ENCODE data around the gene MROH7.

MROH7 gene

GRCh38 chr1:54671985-54672608 is 30.5 kb downstream of the MROH7 start:
- H3K9ac ChIP-seq (ENCODE audit: low read depth in 1 of 2, low read length in 2 of 2), result no peak overlapping the region
- no peaks in the 10 kb centered on the region for H3K27me3 ChIP-seq (ENCODE audit: control insufficient read depth in 1 of 2, insufficient read depth in 2 of 2, low read length in 2 of 2)
- no peak overlapping the region for H3K4me3 ChIP-seq (ENCODE audit: low read depth in 1 of 2, low read length in 2 of 2)
- H3K4me1 ChIP-seq (ENCODE audit: control insufficient read depth in 1 of 2, insufficient read depth in 2 of 2, low read length in 2 of 2), result no peaks in the 10 kb centered on the region
- H3K9me3 ChIP-seq (ENCODE audit: control insufficient read depth in 1 of 2, low read length in 2 of 2), result no peaks in the 10 kb centered on the region
- H3K27ac ChIP-seq (ENCODE audit: low read depth, low read length), result no peak overlapping the region
- no peaks in the 10 kb centered on the region for H3K36me3 ChIP-seq (ENCODE audit: control insufficient read depth in 1 of 2, insufficient read depth in 2 of 2, low read length in 2 of 2)

GRCh38 chr1:54678776-54679643 is 37.4 kb downstream of the MROH7 start:
- Histone ChIP-seq H3K9me3 (ENCODE audit: control insufficient read depth in 1 of 2, low read length in 2 of 2) (no peaks in the 10 kb centered on the region), H3K36me3 (ENCODE audit: control insufficient read depth in 1 of 2, insufficient read depth in 2 of 2, low read length in 2 of 2) (no peaks in the 10 kb centered on the region), H3K27ac (ENCODE audit: low read depth, low read length) (no peak overlapping the region), H3K27me3 (ENCODE audit: control insufficient read depth in 1 of 2, insufficient read depth in 2 of 2, low read length in 2 of 2) (no peaks in the 10 kb centered on the region), H3K4me1 (ENCODE audit: control insufficient read depth in 1 of 2, insufficient read depth in 2 of 2, low read length in 2 of 2) (no peaks in the 10 kb centered on the region), H3K9ac (ENCODE audit: low read depth in 1 of 2, low read length in 2 of 2) (no peak overlapping the region), H3K4me3 (ENCODE audit: low read depth in 1 of 2, low read length in 2 of 2) (no peak overlapping the region)

GRCh38 chr1:54679706-54680105 is 38.1 kb downstream of the MROH7 start:
- H3K4me3 ChIP-seq (ENCODE audit: low read depth in 1 of 2, low read length in 2 of 2), result no peak overlapping the region
- H3K27ac ChIP-seq (ENCODE audit: low read depth, low read length), result no peak overlapping the region
- H3K4me1 ChIP-seq (ENCODE audit: control insufficient read depth in 1 of 2, insufficient read depth in 2 of 2, low read length in 2 of 2), result no peaks in the 10 kb centered on the region
- H3K9me3 ChIP-seq (ENCODE audit: control insufficient read depth in 1 of 2, low read length in 2 of 2), result no peaks in the 10 kb centered on the region
- H3K27me3 ChIP-seq (ENCODE audit: control insufficient read depth in 1 of 2, insufficient read depth in 2 of 2, low read length in 2 of 2), result no peaks in the 10 kb centered on the region
- no peak overlapping the region for H3K9ac ChIP-seq (ENCODE audit: low read depth in 1 of 2, low read length in 2 of 2)
- no peaks in the 10 kb centered on the region for H3K36me3 ChIP-seq (ENCODE audit: control insufficient read depth in 1 of 2, insufficient read depth in 2 of 2, low read length in 2 of 2)

GRCh38 chr1:54680387-54680786 is 38.8 kb downstream of the MROH7 start:
- no peaks in the 10 kb centered on the region for H3K9me3 ChIP-seq (ENCODE audit: control insufficient read depth in 1 of 2, low read length in 2 of 2)
- no peak overlapping the region for H3K4me3 ChIP-seq (ENCODE audit: low read depth in 1 of 2, low read length in 2 of 2)
- no peaks in the 10 kb centered on the region for H3K27me3 ChIP-seq (ENCODE audit: control insufficient read depth in 1 of 2, insufficient read depth in 2 of 2, low read length in 2 of 2)
- no peaks in the 10 kb centered on the region for H3K36me3 ChIP-seq (ENCODE audit: control insufficient read depth in 1 of 2, insufficient read depth in 2 of 2, low read length in 2 of 2)
- no peak overlapping the region for H3K27ac ChIP-seq (ENCODE audit: low read depth, low read length)
- H3K9ac ChIP-seq (ENCODE audit: low read depth in 1 of 2, low read length in 2 of 2), result no peak overlapping the region
- H3K4me1 ChIP-seq (ENCODE audit: control insufficient read depth in 1 of 2, insufficient read depth in 2 of 2, low read length in 2 of 2), result no peaks in the 10 kb centered on the region

- H3K27me3 ChIP-seq (ENCODE audit: control insufficient read depth in 1 of 2, insufficient read depth in 2 of 2, low read length in 2 of 2), result no peaks in the 10 kb centered on the region
- no peaks in the 10 kb centered on the region for H3K9me3 ChIP-seq (ENCODE audit: control insufficient read depth in 1 of 2, low read length in 2 of 2)
- H3K27ac ChIP-seq (ENCODE audit: low read depth, low read length), result no peak overlapping the region
- no peaks in the 10 kb centered on the region for H3K4me1 ChIP-seq (ENCODE audit: control insufficient read depth in 1 of 2, insufficient read depth in 2 of 2, low read length in 2 of 2)
- H3K9ac ChIP-seq (ENCODE audit: low read depth in 1 of 2, low read length in 2 of 2), result no peak overlapping the region
- no peaks in the 10 kb centered on the region for H3K36me3 ChIP-seq (ENCODE audit: control insufficient read depth in 1 of 2, insufficient read depth in 2 of 2, low read length in 2 of 2)
- no peak overlapping the region for H3K4me3 ChIP-seq (ENCODE audit: low read depth in 1 of 2, low read length in 2 of 2)
Measured at GRCh38 chr1:54681358-54681757, 39.8 kb downstream of the MROH7 start.

- no peak overlapping the region for H3K9ac ChIP-seq (ENCODE audit: low read depth in 1 of 2, low read length in 2 of 2)
- no peaks in the 10 kb centered on the region for H3K9me3 ChIP-seq (ENCODE audit: control insufficient read depth in 1 of 2, low read length in 2 of 2)
- no peak overlapping the region for H3K4me3 ChIP-seq (ENCODE audit: low read depth in 1 of 2, low read length in 2 of 2)
- H3K4me1 ChIP-seq (ENCODE audit: control insufficient read depth in 1 of 2, insufficient read depth in 2 of 2, low read length in 2 of 2), result no peaks in the 10 kb centered on the region
- no peaks in the 10 kb centered on the region for H3K27me3 ChIP-seq (ENCODE audit: control insufficient read depth in 1 of 2, insufficient read depth in 2 of 2, low read length in 2 of 2)
- no peaks in the 10 kb centered on the region for H3K36me3 ChIP-seq (ENCODE audit: control insufficient read depth in 1 of 2, insufficient read depth in 2 of 2, low read length in 2 of 2)
- H3K27ac ChIP-seq (ENCODE audit: low read depth, low read length), result no peak overlapping the region
Measured at GRCh38 chr1:54683453-54683852, 41.9 kb downstream of the MROH7 start.

- H3K9ac ChIP-seq (ENCODE audit: low read depth in 1 of 2, low read length in 2 of 2), result no peak overlapping the region
- H3K4me3 ChIP-seq (ENCODE audit: low read depth in 1 of 2, low read length in 2 of 2), result no peak overlapping the region
- no peaks in the 10 kb centered on the region for H3K27me3 ChIP-seq (ENCODE audit: control insufficient read depth in 1 of 2, insufficient read depth in 2 of 2, low read length in 2 of 2)
- no peak overlapping the region for H3K27ac ChIP-seq (ENCODE audit: low read depth, low read length)
- H3K36me3 ChIP-seq (ENCODE audit: control insufficient read depth in 1 of 2, insufficient read depth in 2 of 2, low read length in 2 of 2), result no peaks in the 10 kb centered on the region
- no peaks in the 10 kb centered on the region for H3K9me3 ChIP-seq (ENCODE audit: control insufficient read depth in 1 of 2, low read length in 2 of 2)
- H3K4me1 ChIP-seq (ENCODE audit: control insufficient read depth in 1 of 2, insufficient read depth in 2 of 2, low read length in 2 of 2), result no peaks in the 10 kb centered on the region
Measured at GRCh38 chr1:54685335-54685905, 43.8 kb downstream of the MROH7 start.

GRCh38 chr1:54686155-54686554 is 44.6 kb downstream of the MROH7 start:
- H3K27ac ChIP-seq (ENCODE audit: low read depth, low read length), result no peak overlapping the region
- H3K36me3 ChIP-seq (ENCODE audit: control insufficient read depth in 1 of 2, insufficient read depth in 2 of 2, low read length in 2 of 2), result no peaks in the 10 kb centered on the region
- no peaks in the 10 kb centered on the region for H3K4me1 ChIP-seq (ENCODE audit: control insufficient read depth in 1 of 2, insufficient read depth in 2 of 2, low read length in 2 of 2)

GRCh38 chr1:54694771-54695170 is 53.2 kb downstream of the MROH7 start:
- H3K36me3 ChIP-seq (ENCODE audit: control insufficient read depth in 1 of 2, insufficient read depth in 2 of 2, low read length in 2 of 2), result no peaks in the 10 kb centered on the region
- H3K27me3 ChIP-seq (ENCODE audit: control insufficient read depth in 1 of 2, insufficient read depth in 2 of 2, low read length in 2 of 2), result no peaks in the 10 kb centered on the region
- H3K9me3 ChIP-seq (ENCODE audit: control insufficient read depth in 1 of 2, low read length in 2 of 2), result no peaks in the 10 kb centered on the region
- no peak overlapping the region for H3K27ac ChIP-seq (ENCODE audit: low read depth, low read length)
- no peaks in the 10 kb centered on the region for H3K4me1 ChIP-seq (ENCODE audit: control insufficient read depth in 1 of 2, insufficient read depth in 2 of 2, low read length in 2 of 2)
- H3K4me3 ChIP-seq (ENCODE audit: low read depth in 1 of 2, low read length in 2 of 2), result no peak overlapping the region
- no peak overlapping the region for H3K9ac ChIP-seq (ENCODE audit: low read depth in 1 of 2, low read length in 2 of 2)

More at GRCh38 chr1:54686155-54686554, 44.6 kb downstream of the MROH7 start:
- no peaks in the 10 kb centered on the region for H3K9me3 ChIP-seq (ENCODE audit: control insufficient read depth in 1 of 2, low read length in 2 of 2)
- no peak overlapping the region for H3K9ac ChIP-seq (ENCODE audit: low read depth in 1 of 2, low read length in 2 of 2)
- H3K27me3 ChIP-seq (ENCODE audit: control insufficient read depth in 1 of 2, insufficient read depth in 2 of 2, low read length in 2 of 2), result no peaks in the 10 kb centered on the region
- no peak overlapping the region for H3K4me3 ChIP-seq (ENCODE audit: low read depth in 1 of 2, low read length in 2 of 2)

- Histone ChIP-seq H3K4me3 (ENCODE audit: low read depth in 1 of 2, low read length in 2 of 2) (no peak overlapping the region), H3K9me3 (ENCODE audit: control insufficient read depth in 1 of 2, low read length in 2 of 2) (no peaks in the 10 kb centered on the region), H3K27me3 (ENCODE audit: control insufficient read depth in 1 of 2, insufficient read depth in 2 of 2, low read length in 2 of 2) (no peaks in the 10 kb centered on the region), H3K27ac (ENCODE audit: low read depth, low read length) (no peak overlapping the region), H3K9ac (ENCODE audit: low read depth in 1 of 2, low read length in 2 of 2) (no peak overlapping the region), H3K4me1 (ENCODE audit: control insufficient read depth in 1 of 2, insufficient read depth in 2 of 2, low read length in 2 of 2) (no peaks in the 10 kb centered on the region), H3K36me3 (ENCODE audit: control insufficient read depth in 1 of 2, insufficient read depth in 2 of 2, low read length in 2 of 2) (no peaks in the 10 kb centered on the region)
Measured at GRCh38 chr1:54695221-54695620, 53.6 kb downstream of the MROH7 start.
